ENCODE measurements around the gene SPC25.
A peak's percentile ranks its signal among the peaks of the same experiment; 100 is the strongest.
"Not testable (repeated sequence)": the region's sequence is repeated elsewhere in the genome, so short reads cannot be mapped to it uniquely, and the experiment has no call there.

The SPC25 gene

DNA sequence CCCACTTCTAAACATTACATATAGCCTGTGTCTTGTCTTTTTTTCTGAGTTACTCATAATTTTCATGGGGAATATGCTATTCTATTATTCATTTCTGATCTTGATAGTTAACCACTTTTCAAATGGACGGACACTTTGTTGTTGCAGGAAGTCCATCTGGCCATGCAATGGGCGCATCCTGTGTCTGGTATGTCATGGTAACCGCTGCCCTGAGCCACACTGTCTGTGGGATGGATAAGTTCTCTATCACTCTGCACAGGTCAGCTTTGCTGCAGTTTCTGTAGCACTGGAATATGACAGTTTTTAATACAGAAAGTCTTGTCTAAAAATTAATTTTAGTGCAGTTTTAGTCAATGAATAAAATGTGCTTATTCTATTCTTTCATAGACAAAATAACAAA, 14.1 kb upstream of the SPC25 start:
- FAIRE-seq, result no peak
- DNase-seq (ENCODE audit: low spot score), result no peak

GRCh38 chr2:168903888-168904287, 13.7 kb upstream of the SPC25 start:
- no peak for DNase-seq (ENCODE audit: low spot score)

GRCh38 chr2:168901003-168901402, 10.8 kb upstream of the SPC25 start, which contains the start of gene G6PC2:
G6PC2 (plus strand) TSS chr2:168901291; CDS start chr2:168901332, 41 bp downstream.
- no peak for FAIRE-seq
- DNase-seq (ENCODE audit: low spot score), result no peak

More at GRCh38 chr2:168903888-168904287, 13.7 kb upstream of the SPC25 start:
- FAIRE-seq, result no peak

DNA sequence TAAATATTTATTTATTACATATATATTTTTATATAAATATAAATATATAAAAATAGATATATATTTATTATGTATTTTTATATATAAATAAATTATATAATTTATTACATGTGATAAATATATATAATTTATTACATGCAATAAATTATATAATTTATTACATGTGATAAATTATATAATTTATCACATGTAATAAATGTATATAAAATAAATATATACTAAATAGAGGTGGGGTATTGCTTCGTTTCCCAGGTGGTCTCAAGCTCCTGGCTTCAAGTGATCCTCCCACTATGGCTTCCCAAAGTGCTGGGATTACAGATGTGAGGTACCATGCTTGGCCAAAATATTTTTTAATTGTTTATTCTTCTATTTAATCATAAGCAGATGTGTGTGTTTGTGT, 7.2 kb upstream of the SPC25 start:
- FAIRE-seq, result peak; percentile 98
- no peak for DNase-seq (ENCODE audit: low spot score)

GRCh38 chr2:168896783-168897182, 6.6 kb upstream of the SPC25 start:
- FAIRE-seq (no peak), DNase-seq (ENCODE audit: low spot score) (no peak)

DNA sequence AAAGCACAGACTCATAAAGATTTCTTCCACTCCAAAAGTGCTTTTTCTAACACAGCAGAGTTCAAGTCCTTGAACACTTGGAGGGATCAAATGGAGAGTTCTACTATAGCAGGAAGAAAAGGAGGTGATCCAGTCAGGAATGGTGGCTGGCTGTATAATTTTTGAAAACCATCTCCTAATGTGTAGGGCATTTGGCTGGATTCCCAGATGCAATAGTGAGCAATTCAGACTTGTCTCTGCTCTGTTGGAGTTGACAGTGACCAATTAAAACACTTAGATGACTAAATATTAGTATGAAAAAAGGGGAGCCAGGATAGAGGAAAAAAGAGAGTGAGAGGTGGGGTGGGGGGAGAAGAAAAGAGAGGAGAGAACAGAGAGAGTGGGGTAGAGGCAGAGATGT, 5.5 kb upstream of the SPC25 start:
- DNase-seq (ENCODE audit: low spot score), result no peak
- no peak for FAIRE-seq

- no peak for DNase-seq (ENCODE audit: low spot score)
- FAIRE-seq, result no peak
These were observed 4.5 kb upstream of the SPC25 start for GRCh38 chr2:168894720-168895119.

DNA sequence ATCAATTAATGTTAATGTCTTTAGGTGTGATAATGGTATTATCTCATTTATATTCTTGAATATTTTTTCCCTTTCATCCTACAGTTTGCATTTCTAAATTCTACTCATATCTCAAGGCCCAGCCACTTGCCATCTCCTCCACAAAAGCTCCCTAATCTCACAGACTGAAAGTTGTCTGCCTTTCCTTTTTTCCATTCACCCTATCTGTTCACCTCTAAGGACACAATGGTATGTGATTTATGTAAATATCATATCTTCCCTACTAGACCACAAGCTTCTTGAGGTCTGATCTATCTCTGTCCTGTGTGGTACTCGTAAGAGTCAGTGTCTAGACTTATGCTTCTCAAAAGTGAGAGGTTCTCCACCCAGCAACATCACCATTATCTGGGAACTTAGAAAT, 3.9 kb upstream of the SPC25 start:
- DNase-seq (ENCODE audit: low spot score) (no peak), FAIRE-seq (no peak)

DNA sequence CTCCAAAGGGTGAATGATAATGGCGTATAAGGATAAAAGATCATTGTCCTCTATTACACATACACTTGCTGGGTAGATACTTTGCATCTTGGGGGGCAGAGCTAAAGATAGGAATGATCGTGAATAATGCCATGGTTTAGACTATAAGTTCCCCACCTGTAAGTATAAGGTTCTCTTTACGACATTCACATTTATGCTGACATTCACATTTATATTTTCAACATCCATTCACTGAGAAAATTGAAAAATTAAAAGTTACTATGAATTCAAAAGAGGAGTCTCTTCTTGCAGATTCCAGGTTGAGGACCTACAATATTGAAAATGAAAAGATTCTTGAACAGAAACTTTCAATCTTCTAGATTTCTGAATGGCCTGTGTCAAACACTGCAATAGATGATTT, 2.1 kb upstream of the SPC25 start:
- FAIRE-seq (no peak), DNase-seq (ENCODE audit: low spot score) (no peak)

DNA sequence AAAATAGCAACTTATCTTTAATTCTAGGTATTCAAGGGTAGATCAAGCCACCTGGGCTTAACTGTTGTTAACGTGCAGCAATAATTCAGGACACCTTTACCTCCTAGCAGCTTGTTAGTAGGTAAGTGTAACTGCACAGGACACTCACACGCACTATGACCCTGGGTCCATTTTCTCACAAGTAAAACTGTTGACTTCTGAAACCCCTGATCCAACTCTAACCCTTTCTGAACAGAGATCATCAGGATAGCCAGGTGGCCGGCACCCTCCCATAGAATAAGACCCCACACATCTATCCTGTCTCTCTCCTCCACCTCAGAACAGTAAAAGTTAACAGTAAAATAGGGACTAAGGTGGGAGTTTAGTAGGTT, 610 bp downstream of the SPC25 start:
- DNase-seq (ENCODE audit: low spot score), result no peak
- FAIRE-seq, result no peak

DNA sequence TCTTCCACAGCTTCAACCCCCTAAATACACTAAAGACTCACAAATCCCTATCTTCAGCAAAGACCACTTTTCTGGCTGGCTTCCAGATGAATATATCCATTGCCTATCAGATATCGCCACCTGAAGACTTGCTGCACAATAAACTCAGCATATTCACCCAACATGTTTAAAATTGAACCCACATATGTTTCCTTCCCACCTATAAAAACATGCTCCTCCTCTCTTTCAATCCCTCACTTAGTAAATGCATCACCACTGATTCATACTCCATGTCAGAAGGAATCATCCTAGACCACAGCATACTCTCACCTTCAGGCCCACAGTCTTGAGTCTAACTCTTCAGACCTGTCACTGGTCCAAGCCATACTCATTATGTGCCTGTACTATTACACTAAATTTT, 5.3 kb downstream of the SPC25 start:
- FAIRE-seq (peak; percentile 58), DNase-seq (ENCODE audit: low spot score) (peak; percentile 33)

DNA sequence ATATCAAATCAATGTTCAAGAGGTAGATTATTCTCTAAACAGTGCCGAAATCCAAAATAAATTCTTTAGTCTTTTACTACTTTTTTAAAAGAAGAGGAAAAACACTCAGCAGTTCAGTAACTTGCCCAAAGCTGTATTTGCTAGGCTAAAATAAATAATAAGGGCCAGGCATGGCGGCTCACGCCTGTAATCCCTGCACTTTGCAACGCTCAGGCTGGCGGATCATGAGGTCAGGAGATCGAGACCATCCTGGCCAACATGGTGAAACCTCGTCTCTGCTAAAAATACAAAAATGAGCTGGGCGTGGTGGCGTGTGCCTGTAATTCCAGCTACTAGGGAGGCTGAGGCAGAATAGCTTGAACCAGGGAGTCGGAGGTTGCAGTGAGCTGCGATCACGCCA, 8.1 kb downstream of the SPC25 start:
- not testable (repeated sequence) for FAIRE-seq; DNase-seq (ENCODE audit: low spot score)

DNA sequence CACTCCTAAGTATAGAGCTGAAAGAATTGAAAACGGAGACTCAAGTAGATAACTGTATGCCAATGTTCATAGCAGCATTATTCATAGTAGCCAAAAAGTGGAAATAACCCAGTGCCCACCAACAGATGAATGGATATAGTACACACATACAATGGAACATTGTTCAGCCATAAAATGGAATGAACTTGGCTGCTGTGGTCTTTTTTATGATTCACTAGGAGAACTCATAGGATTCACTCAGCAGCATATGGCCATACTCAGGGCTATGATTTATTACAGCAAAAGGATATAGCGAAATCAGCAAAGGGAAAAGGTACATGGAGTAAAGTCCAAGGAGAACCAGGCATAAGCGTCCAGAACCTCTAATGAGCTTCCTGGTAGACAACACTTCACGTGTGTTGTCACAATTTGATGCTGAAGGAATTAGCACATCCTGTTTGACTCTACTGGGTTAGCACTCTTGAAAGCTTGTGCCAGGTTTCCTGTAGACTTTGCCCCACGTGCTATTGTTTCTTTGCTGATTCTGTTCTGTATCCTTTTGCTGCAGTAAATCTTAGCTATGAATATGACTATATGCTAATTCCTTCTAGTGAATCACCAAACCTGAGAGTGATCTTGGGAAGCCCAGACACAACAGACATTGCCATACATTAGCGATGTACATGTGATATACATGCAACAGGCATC, 15.7 kb downstream of the SPC25 start:
- DNase-seq (ENCODE audit: low spot score), result no peak
- FAIRE-seq, result no peak

DNA sequence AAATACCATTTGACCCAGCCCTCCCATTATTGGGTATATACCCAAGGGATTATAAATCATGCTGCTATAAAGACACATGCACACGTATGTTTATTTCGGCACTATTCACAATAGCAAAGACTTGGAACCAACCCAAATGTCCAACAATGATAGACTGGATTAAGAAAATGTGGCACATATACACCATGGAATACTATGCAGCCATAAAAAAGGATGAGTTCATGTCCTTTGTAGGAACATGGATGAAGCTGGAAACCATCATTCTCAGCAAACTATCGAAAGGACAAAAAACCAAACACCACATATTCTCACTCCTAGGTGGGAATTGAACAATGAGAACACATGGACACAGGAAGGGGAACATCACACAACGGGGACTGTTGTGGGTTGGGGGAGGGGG, 19.4 kb downstream of the SPC25 start:
- FAIRE-seq; DNase-seq (ENCODE audit: low spot score): not testable (repeated sequence)

DNA sequence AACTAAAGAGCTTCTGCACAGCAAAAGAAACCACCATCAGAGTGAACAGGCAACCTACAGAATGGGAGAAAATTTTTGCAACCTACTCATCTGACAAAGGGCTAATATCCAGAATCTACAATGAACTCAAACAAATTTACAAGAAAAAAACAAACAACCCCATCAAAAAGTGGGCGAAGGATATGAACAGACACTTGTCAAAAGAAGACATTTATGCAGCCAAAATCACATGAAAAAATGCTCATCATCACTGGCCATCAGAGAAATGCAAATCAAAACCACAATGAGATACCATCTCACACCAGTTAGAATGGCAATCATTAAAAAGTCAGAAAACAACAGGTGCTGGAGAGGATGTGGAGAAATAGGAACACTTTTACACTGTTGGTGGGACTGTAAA, 19.9 kb downstream of the SPC25 start:
- FAIRE-seq; DNase-seq (ENCODE audit: low spot score): not testable (repeated sequence)

- not testable (repeated sequence) for FAIRE-seq; DNase-seq (ENCODE audit: low spot score)
These were observed 23.1 kb downstream of the SPC25 start for GRCh38 chr2:168867164-168867563.

GRCh38 chr2:168858146-168858545, 32.1 kb downstream of the SPC25 start:
- no peak for FAIRE-seq

GRCh38 chr2:168855601-168856000, 34.6 kb downstream of the SPC25 start:
- no peak for FAIRE-seq
- no peak for DNase-seq (ENCODE audit: low spot score)

More at GRCh38 chr2:168858146-168858545, 32.1 kb downstream of the SPC25 start:
- no peak for DNase-seq (ENCODE audit: low spot score)

DNA sequence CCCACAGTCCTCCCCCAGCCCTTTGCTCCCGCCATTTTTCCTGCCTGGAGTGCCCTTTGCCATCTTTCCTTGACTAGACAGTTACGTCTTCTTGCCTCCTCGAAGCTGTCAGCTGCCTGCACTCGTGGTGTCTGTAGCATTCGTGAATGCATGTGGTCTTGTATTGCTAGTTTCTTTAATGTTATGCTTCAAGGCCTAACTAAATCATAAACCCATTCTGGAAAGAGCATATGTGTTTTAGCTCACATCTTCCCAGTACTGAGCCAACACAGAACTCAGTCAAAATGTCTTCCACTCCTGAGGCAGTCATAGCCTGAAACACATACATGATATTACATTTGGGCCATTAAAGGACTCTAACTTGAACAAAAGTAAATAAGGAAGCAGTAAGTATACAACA, 35.6 kb downstream of the SPC25 start:
- FAIRE-seq (no peak), DNase-seq (ENCODE audit: low spot score) (no peak)

- FAIRE-seq, result no peak
- no peak for DNase-seq (ENCODE audit: low spot score)
These were observed 36.8 kb downstream of the SPC25 start for GRCh38 chr2:168853471-168853870.

- no peak for DNase-seq (ENCODE audit: low spot score)
- no peak for FAIRE-seq
These were observed 37.7 kb downstream of the SPC25 start for GRCh38 chr2:168852481-168852880.

DNA sequence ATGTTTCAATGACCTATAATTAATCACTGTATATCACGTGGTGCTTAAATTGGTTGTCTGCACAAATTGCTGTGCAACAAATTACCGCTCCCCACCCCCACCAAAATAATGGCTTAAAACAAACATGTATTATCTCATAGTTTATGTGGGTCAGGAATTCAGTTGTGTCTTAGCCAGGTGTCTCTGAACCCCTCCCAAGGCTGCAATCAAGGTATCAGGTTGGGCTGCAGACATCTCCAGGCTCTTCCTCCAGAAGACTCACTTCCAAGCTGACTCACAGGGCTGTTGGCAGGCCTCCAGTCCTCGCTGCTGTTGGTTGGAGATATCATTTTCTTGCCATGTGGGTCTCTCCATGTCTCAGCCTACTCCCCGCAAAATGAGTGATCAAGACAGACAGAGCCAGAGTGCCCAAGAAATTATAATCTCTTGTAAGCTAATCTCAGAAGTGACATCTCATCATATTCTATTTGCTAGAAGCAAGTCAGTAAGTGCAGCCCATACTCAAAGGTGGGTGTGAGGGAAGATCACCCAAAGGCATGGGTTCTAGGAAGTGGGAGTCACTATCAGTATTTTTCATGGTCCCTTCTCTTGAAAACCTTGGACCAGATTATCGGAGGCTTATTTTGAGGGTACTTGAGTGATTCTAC, 38.4 kb downstream of the SPC25 start:
- peak; percentile 50 for DNase-seq (ENCODE audit: low spot score)
- no peak for FAIRE-seq

DNA sequence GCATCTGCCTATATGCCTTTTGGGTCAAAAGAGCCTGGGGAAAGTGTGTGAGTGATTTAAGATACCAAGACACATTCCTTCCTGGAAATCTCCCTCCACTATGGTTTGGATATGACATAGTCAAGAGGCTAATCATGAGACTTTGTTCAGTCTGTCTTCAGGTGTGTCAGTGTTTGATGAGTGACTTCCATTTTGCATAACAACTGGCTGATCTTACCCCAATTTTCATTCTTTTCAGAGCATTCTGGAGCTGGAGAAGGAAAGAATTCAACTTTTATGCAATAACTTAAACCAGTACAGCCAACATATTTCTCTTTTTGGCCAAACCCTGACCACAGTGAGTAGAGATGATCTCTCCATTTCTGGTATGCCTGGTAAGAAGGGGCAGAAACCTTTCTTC, 39.4 kb downstream of the SPC25 start:
- no peak for FAIRE-seq
- no peak for DNase-seq (ENCODE audit: low spot score)
